ENCODE results near the gene THTPA.
"Not testable (repeated sequence)": the region's sequence is repeated elsewhere in the genome, so short reads cannot be mapped to it uniquely, and the experiment has no call there.

Gene THTPA

DNA sequence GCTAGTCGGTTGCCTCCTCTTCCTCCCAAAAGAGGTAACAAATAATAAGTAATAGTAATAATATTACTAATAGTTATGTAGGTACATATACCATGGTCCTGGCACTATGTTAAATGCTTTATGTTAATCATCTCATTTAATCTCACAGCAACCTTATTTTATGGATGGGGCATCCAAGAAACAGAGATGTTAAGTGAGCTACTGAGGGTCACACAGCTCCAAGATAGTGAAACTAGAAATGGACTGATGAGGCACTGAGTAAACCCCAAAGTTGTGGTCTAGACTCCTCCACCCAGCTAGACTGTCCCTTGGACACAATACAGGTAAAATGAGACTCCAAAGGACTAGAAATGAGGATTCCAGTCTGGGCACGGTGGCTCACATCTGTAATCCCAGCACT, 19.6 kb upstream of the THTPA start:
- Histone ChIP-seq H3K4me1 (ENCODE audit: control insufficient read depth, low read depth, low read length) (peaks cover 14% of the 10 kb centered on the region), H3K27ac (ENCODE audit: low read depth, low read length) (no peak overlapping the region), H3K36me3 (ENCODE audit: control insufficient read depth, insufficient read depth, low read length) (no peaks in the 10 kb centered on the region), H2BK15ac (replicated peaks; ENCODE audit: low read depth) (no peak overlapping the region), H3K23ac (ENCODE audit: low read length) (no peak overlapping the region), H4K5ac (ENCODE audit: low read length) (no peak overlapping the region), H3K4me3 (ENCODE audit: low read length) (no peak overlapping the region), H4K8ac (ENCODE audit: low read depth, low read length) (no peak overlapping the region), H3K27me3 (ENCODE audit: insufficient read depth, low read length, poor library complexity) (no peaks in the 10 kb centered on the region), H2BK5ac (ENCODE audit: low read length) (no peak overlapping the region), H2BK120ac (ENCODE audit: low read depth, low read length) (no peak overlapping the region), H3K4me2 (ENCODE audit: low read length) (no peak overlapping the region), H3K18ac (ENCODE audit: low read length) (no peak overlapping the region), H3K9ac (ENCODE audit: low read length) (no peak overlapping the region), H3K79me2 (ENCODE audit: control insufficient read depth, insufficient read depth, low read length) (no peaks in the 10 kb centered on the region), H3K56ac (ENCODE audit: low read length) (peak overlapping the region; percentile 17), H2AK5ac (ENCODE audit: low read length) (no peak overlapping the region), H3K4ac (ENCODE audit: low read depth, low read length) (no peak overlapping the region), H3K79me1 (ENCODE audit: low read length) (no peaks in the 10 kb centered on the region)
- DNase-seq = no peak
- no CpG with 5 or more reads among the region's 2 CpGs for WGBS (ENCODE audit: extremely low coverage, insufficient coverage, low lambda C conversion rate)

GRCh38 chr14:23536906-23537305, 19.2 kb upstream of the THTPA start:
- not testable (repeated sequence) for H3K4me2 ChIP-seq (ENCODE audit: low read length); DNase-seq; H3K4ac ChIP-seq (ENCODE audit: low read depth, low read length); H2BK120ac ChIP-seq (ENCODE audit: low read depth, low read length); H3K79me2 ChIP-seq (ENCODE audit: control insufficient read depth, insufficient read depth, low read length); H3K23ac ChIP-seq (ENCODE audit: low read length); H4K8ac ChIP-seq (ENCODE audit: low read depth, low read length); H3K18ac ChIP-seq (ENCODE audit: low read length); H4K5ac ChIP-seq (ENCODE audit: low read length); H2BK15ac ChIP-seq (replicated peaks; ENCODE audit: low read depth); H2AK5ac ChIP-seq (ENCODE audit: low read length); H2BK5ac ChIP-seq (ENCODE audit: low read length); H3K79me1 ChIP-seq (ENCODE audit: low read length); H3K27me3 ChIP-seq (ENCODE audit: insufficient read depth, low read length, poor library complexity); H3K4me3 ChIP-seq (ENCODE audit: low read length); H3K9ac ChIP-seq (ENCODE audit: low read length); H3K36me3 ChIP-seq (ENCODE audit: control insufficient read depth, insufficient read depth, low read length)
- Histone ChIP-seq H3K4me1 (ENCODE audit: control insufficient read depth, low read depth, low read length) (peaks cover 14% of the 10 kb centered on the region), H3K56ac (ENCODE audit: low read length) (peak overlapping the region; percentile 73), H3K27ac (ENCODE audit: low read depth, low read length) (peak overlapping the region; percentile 96)
- no CpG with 5 or more reads among the region's 6 CpGs for WGBS (ENCODE audit: extremely low coverage, insufficient coverage, low lambda C conversion rate)

DNA sequence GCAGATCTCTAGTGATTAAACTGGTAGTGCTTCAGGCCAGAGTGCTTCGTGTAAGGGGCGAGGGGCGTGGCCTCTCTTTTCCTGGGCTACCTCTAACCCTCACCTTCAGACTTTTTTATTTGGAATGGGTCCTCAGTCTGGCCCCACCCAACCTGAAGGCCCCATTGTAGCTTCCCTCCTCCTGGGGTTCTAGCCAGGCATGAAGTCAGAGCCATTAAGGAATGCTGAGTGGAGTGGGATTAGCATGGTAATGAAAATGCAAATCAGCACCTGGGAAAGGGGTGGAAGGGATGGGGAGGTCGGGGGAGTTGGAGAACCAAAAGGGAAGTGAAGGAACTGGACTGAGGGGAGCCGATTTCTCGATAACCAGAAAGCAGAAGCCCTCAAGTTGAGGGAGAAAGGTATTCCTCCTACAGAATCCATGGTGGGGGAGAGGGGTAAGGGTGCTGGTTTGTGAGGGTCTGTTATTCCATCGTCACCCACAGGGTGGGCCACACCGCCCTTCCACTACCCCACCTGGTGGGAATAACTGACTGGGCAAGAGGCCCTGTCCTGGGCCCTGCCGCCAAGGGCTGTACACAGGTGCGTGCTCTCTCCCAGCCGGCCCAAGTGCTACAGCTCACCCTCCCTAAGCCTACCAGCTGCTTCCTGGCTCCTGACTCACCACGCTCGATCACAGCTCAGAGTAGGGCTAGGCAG, 18.6 kb upstream of the THTPA start:
- no peaks in the 10 kb centered on the region for H3K36me3 ChIP-seq (ENCODE audit: control insufficient read depth, insufficient read depth, low read length)
- no peak overlapping the region for H2AK5ac ChIP-seq (ENCODE audit: low read length)
- no peaks in the 10 kb centered on the region for H3K27me3 ChIP-seq (ENCODE audit: insufficient read depth, low read length, poor library complexity)
- no peak overlapping the region for H3K4me3 ChIP-seq (ENCODE audit: low read length)
- H2BK15ac ChIP-seq (replicated peaks; ENCODE audit: low read depth) = no peak overlapping the region
- H2BK5ac ChIP-seq (ENCODE audit: low read length) = peak overlapping the region; percentile 94
- no peaks in the 10 kb centered on the region for H3K79me2 ChIP-seq (ENCODE audit: control insufficient read depth, insufficient read depth, low read length)
- peak overlapping the region; percentile 60 for H3K4me2 ChIP-seq (ENCODE audit: low read length)
- H3K56ac ChIP-seq (ENCODE audit: low read length) = peak overlapping the region; percentile 94
- peak; percentile 92 for DNase-seq
- peak overlapping the region; percentile 90 for H3K23ac ChIP-seq (ENCODE audit: low read length)
- peak overlapping the region; percentile 78 for H3K9ac ChIP-seq (ENCODE audit: low read length)
- peak overlapping the region; percentile 6 for H4K8ac ChIP-seq (ENCODE audit: low read depth, low read length)
- peak overlapping the region; percentile 85 for H3K4ac ChIP-seq (ENCODE audit: low read depth, low read length)
- no CpG with 5 or more reads among the region's 13 CpGs for WGBS (ENCODE audit: extremely low coverage, insufficient coverage, low lambda C conversion rate)
- peak overlapping the region; percentile 89 for H3K18ac ChIP-seq (ENCODE audit: low read length)
- no peaks in the 10 kb centered on the region for H3K79me1 ChIP-seq (ENCODE audit: low read length)
- peak overlapping the region; percentile 96 for H3K27ac ChIP-seq (ENCODE audit: low read depth, low read length)
- H4K5ac ChIP-seq (ENCODE audit: low read length) = peak overlapping the region; percentile 37
- peaks cover 14% of the 10 kb centered on the region for H3K4me1 ChIP-seq (ENCODE audit: control insufficient read depth, low read depth, low read length)
- peak overlapping the region; percentile 46 for H2BK120ac ChIP-seq (ENCODE audit: low read depth, low read length)

- Histone ChIP-seq H3K79me2 (ENCODE audit: control insufficient read depth, insufficient read depth, low read length) (no peaks in the 10 kb centered on the region), H3K36me3 (ENCODE audit: control insufficient read depth, insufficient read depth, low read length) (no peaks in the 10 kb centered on the region), H3K18ac (ENCODE audit: low read length) (peak overlapping the region; percentile 89), H2BK15ac (replicated peaks; ENCODE audit: low read depth) (no peak overlapping the region), H2AK5ac (ENCODE audit: low read length) (peak overlapping the region; percentile 80), H3K56ac (ENCODE audit: low read length) (peak overlapping the region; percentile 94), H2BK5ac (ENCODE audit: low read length) (peak overlapping the region; percentile 98), H3K4me3 (ENCODE audit: low read length) (no peak overlapping the region), H3K9ac (ENCODE audit: low read length) (peak overlapping the region; percentile 78), H3K4me2 (ENCODE audit: low read length) (peak overlapping the region; percentile 60), H3K79me1 (ENCODE audit: low read length) (no peaks in the 10 kb centered on the region), H3K27me3 (ENCODE audit: insufficient read depth, low read length, poor library complexity) (no peaks in the 10 kb centered on the region), H3K4me1 (ENCODE audit: control insufficient read depth, low read depth, low read length) (peaks cover 14% of the 10 kb centered on the region), H4K5ac (ENCODE audit: low read length) (peak overlapping the region; percentile 37), H4K8ac (ENCODE audit: low read depth, low read length) (no peak overlapping the region), H2BK120ac (ENCODE audit: low read depth, low read length) (peak overlapping the region; percentile 46), H3K23ac (ENCODE audit: low read length) (peak overlapping the region; percentile 90), H3K4ac (ENCODE audit: low read depth, low read length) (peak overlapping the region; percentile 85), H3K27ac (ENCODE audit: low read depth, low read length) (peak overlapping the region; percentile 96)
- no CpG with 5 or more reads among the region's 10 CpGs for WGBS (ENCODE audit: extremely low coverage, insufficient coverage, low lambda C conversion rate)
- DNase-seq = peak; percentile 49
Observed at GRCh38 chr14:23538050-23538718, 17.9 kb upstream of the THTPA start.

GRCh38 chr14:23538785-23539184, 17.3 kb upstream of the THTPA start:
- Histone ChIP-seq H3K4ac (ENCODE audit: low read depth, low read length) (peak overlapping the region; percentile 84), H3K27me3 (ENCODE audit: insufficient read depth, low read length, poor library complexity) (no peaks in the 10 kb centered on the region), H2BK5ac (ENCODE audit: low read length) (peak overlapping the region; percentile 98), H3K4me3 (ENCODE audit: low read length) (no peak overlapping the region), H3K9ac (ENCODE audit: low read length) (peak overlapping the region; percentile 73), H3K23ac (ENCODE audit: low read length) (peak overlapping the region; percentile 32), H3K27ac (ENCODE audit: low read depth, low read length) (peak overlapping the region; percentile 84), H3K4me1 (ENCODE audit: control insufficient read depth, low read depth, low read length) (peaks cover 14% of the 10 kb centered on the region), H3K56ac (ENCODE audit: low read length) (peak overlapping the region; percentile 90), H3K36me3 (ENCODE audit: control insufficient read depth, insufficient read depth, low read length) (no peaks in the 10 kb centered on the region), H4K8ac (ENCODE audit: low read depth, low read length) (no peak overlapping the region), H2BK120ac (ENCODE audit: low read depth, low read length) (peak overlapping the region; percentile 1), H3K79me1 (ENCODE audit: low read length) (peaks cover 2% of the 10 kb centered on the region), H3K18ac (ENCODE audit: low read length) (peak overlapping the region; percentile 78), H4K5ac (ENCODE audit: low read length) (peak overlapping the region; percentile 22), H2BK15ac (replicated peaks; ENCODE audit: low read depth) (no peak overlapping the region), H2AK5ac (ENCODE audit: low read length) (peak overlapping the region; percentile 1), H3K79me2 (ENCODE audit: control insufficient read depth, insufficient read depth, low read length) (no peaks in the 10 kb centered on the region), H3K4me2 (ENCODE audit: low read length) (peak overlapping the region; percentile 34)
- peak; percentile 83 for DNase-seq
- no CpG with 5 or more reads among the region's 7 CpGs for WGBS (ENCODE audit: extremely low coverage, insufficient coverage, low lambda C conversion rate)
